ENCODE data around the gene PLCL1. TPM values are rescaled to one million over a fixed set of nuclear protein-coding genes. Genes with fewer than 3 reads are reported as not detected.

The PLCL1 gene
- total RNA-seq, 1 experiment from 2014 or later: 0.07 TPM

GRCh38 chr2:197821550-197822289 is 17.3 kb downstream of the PLCL1 start:
- Histone ChIP-seq H4K20me1 (ENCODE audit: insufficient read depth) (no peaks in the 10 kb centered on the region), H3K27me3 (ENCODE audit: insufficient read depth, low read length) (peaks cover 16% of the 10 kb centered on the region; the same call in 1 of the 2 replicates), H3K36me3 (ENCODE audit: control insufficient read depth in 1 of 2, insufficient read depth in 2 of 2, low read length in 2 of 2) (no peaks in the 10 kb centered on the region), H3K9me2 (ENCODE audit: insufficient read depth) (no peaks in the 10 kb centered on the region), H2AFZ (ENCODE audit: low read depth, low read length, poor library complexity, severe bottlenecking) (no peak overlapping the region), H3K4me2 (ENCODE audit: low read length) (no peak overlapping the region), H3K4me3 (replicated peaks in 1 of 2; ENCODE audit: low read depth in 1 of 2, low read length in 2 of 2) (no peak overlapping the region), H3K4me1 (ENCODE audit: control insufficient read depth in 1 of 2, insufficient read depth in 2 of 2, low read length in 2 of 2) (no peaks in the 10 kb centered on the region), H3K9me3 (ENCODE audit: control insufficient read depth in 1 of 2, insufficient read depth in 1 of 2, low read depth in 1 of 2, low read length in 2 of 2) (no peaks in the 10 kb centered on the region), H3K27ac (ENCODE audit: low read depth, low read length) (no peak overlapping the region), H3K9ac (ENCODE audit: low read length) (no peak overlapping the region), H3K79me2 (ENCODE audit: insufficient read depth, low read length) (no peaks in the 10 kb centered on the region)
- ATAC-seq (no peak), DNase-seq (ENCODE audit: low read depth, low spot score) (no peak)
- intact Hi-C loops (cut with micrococcal nuclease): no loop called here
- ChIA-PET POLR2A (no interaction called here), RAD21 (ENCODE audit: low non-redundant PET in 1 of 2, low total read pairs in 2 of 2, uncharacterized antibody in 2 of 2, unreplicated experiment in 2 of 2) (no interaction called here), CTCF (no interaction called here)
- TF ChIP-seq RAD21 (IDR thresholded peaks at IDR 0.05; ENCODE audit: low read depth) (no peak), ATF3 (IDR thresholded peaks at IDR 0.05) (no peak), MAX (IDR thresholded peaks at IDR 0.05) (no peak), CEBPB (IDR thresholded peaks at IDR 0.05; ENCODE audit: low read depth) (no peak), ZBTB33 (IDR thresholded peaks at IDR 0.05; ENCODE audit: extremely low read depth, insufficient replicate concordance, low read length) (no peak), CBX3 (IDR thresholded peaks at IDR 0.05; ENCODE audit: low read depth) (no peak), REST (IDR thresholded peaks at IDR 0.05; ENCODE audit: low read depth) (no peak), POLR2A (IDR thresholded peaks at IDR 0.05; ENCODE audit: borderline replicate concordance, extremely low read depth, insufficient read depth, insufficient read length) (no peak), JUND (IDR thresholded peaks at IDR 0.05) (no peak), FOSL1 (IDR thresholded peaks at IDR 0.05; ENCODE audit: low read depth) (no peak), SRF (IDR thresholded peaks at IDR 0.05; ENCODE audit: low read depth) (no peak), EZH2phosphoT487 (IDR thresholded peaks at IDR 0.05; ENCODE audit: borderline replicate concordance) (no peak), EGR1 (IDR thresholded peaks at IDR 0.05; ENCODE audit: low read depth) (no peak), SP1 (IDR thresholded peaks at IDR 0.05; ENCODE audit: low read depth) (no peak), CTCF (IDR thresholded peaks at IDR 0.05 in 2 of 3, conservative IDR thresholded peaks at IDR 0.05 in 1 of 3; ENCODE audit: borderline replicate concordance in 1 of 3, insufficient read depth in 1 of 3, low read depth in 2 of 3, low read length in 2 of 3) (no peak), TCF7L2 (IDR thresholded peaks at IDR 0.05; ENCODE audit: borderline replicate concordance, extremely low read depth, insufficient read depth, insufficient read length) (no peak), YY1 (IDR thresholded peaks at IDR 0.05; ENCODE audit: extremely low read depth, insufficient replicate concordance, low read depth, low read length) (no peak), ZFX (IDR thresholded peaks at IDR 0.05) (no peak), EZH2 (IDR thresholded peaks at IDR 0.05) (no peak)
- BruUV-seq (replicated peaks): no TSS peak

Data from HCT116 (cell line).